HCT116 (cell line): Measurements from ENCODE around the gene SIRPD. TPM values are rescaled to one million over a fixed set of nuclear protein-coding genes. Genes with fewer than 3 reads are reported as not detected.

Source experiments
- ATAC-seq: fragments of 200-7000 bp; cut with Tn5 transposase; 2 replicates; pipeline ENCODE4 v1.9.1; 2020; ENCODE audit warnings: mild to moderate bottlenecking, moderate library complexity
- BruUV-seq: library from RNA; stranded (reverse); fragments of 400-500 nt; replicated peaks from 2 replicates; lab custom pipeline; 2021; lab: Mats Ljungman, UMichigan
- CTCF ChIA-PET: fragments of 300-600 bp; sonication (Branson Sonifier 250); formaldehyde crosslinking; loops from one replicate; lab custom pipeline; 2021; ENCODE audit warnings: antibody characterized with exemption; lab: Charles Lee
- POLR2A ChIA-PET: fragments of 300-600, 350-600 bp; sonication (Branson Sonifier 250); formaldehyde crosslinking; loops from one replicate; lab custom pipeline; 2021; ENCODE audit warnings: antibody characterized with exemption; lab: Charles Lee
- RAD21 ChIA-PET, 2 experiments: fragments of 300-600 bp; sonication (Branson Sonifier 250); formaldehyde crosslinking; loops; one replicate each; lab custom pipeline; 2023; ENCODE audit warnings: low total read pairs in 2 of 2; ENCODE audit not compliant: uncharacterized antibody in 2 of 2, unreplicated experiment in 2 of 2, low non-redundant PET in 1 of 2; lab: Charles Lee
- DNase-seq: peaks from one replicate; pipeline ENCODE4 v3.0.0-alpha.2; 2010; ENCODE audit warnings: low read depth, low spot score
- H2AFZ ChIP-seq: fragments of 200-600 bp; shearing (Covaris generic), sonication (generic); 2 replicates; pipeline ENCODE4 v1.6.1; 2017; ENCODE audit warnings: low read depth, mixed run types, mixed read lengths, antibody characterized with exemption, low read length; ENCODE audit not compliant: poor library complexity, severe bottlenecking
- H3K27ac ChIP-seq: 2 replicates; pipeline ENCODE4 v1.5.1; 2012; ENCODE audit warnings: low read depth, low read length
- H3K27me3 ChIP-seq: fragments of 200-600 bp; sonication (generic); 2 replicates; pipeline ENCODE4 v1.6.1; 2016; ENCODE audit warnings: mixed run types, low read length, mixed read lengths; ENCODE audit not compliant: insufficient read depth
- H3K36me3 ChIP-seq, 2 experiments: fragments of 200-500 bp in 1 of 2; fragments of 200-600 bp in 1 of 2; sonication (Bioruptor generic) in 1 of 2; sonication (generic) in 1 of 2; 2 replicates each; pipeline versions ENCODE4 v1.5.1 to v1.6.1; 2014 to 2016; ENCODE audit warnings: low read length in 2 of 2, inconsistent platforms in 1 of 2, mixed read lengths in 1 of 2, mixed run types in 1 of 2; ENCODE audit not compliant: insufficient read depth in 2 of 2, control insufficient read depth in 1 of 2
- H3K4me1 ChIP-seq, 2 experiments: fragments of 200-600 bp in 1 of 2; sonication (generic) in 1 of 2; 2 replicates each; pipeline versions ENCODE4 v1.5.1 to v1.6.1; 2012 to 2017; ENCODE audit warnings: low read length in 2 of 2, inconsistent platforms in 1 of 2, mild to moderate bottlenecking in 1 of 2, mixed read lengths in 1 of 2, mixed run types in 1 of 2, moderate library complexity in 1 of 2; ENCODE audit not compliant: insufficient read depth in 2 of 2, control insufficient read depth in 1 of 2
- H3K4me2 ChIP-seq: fragments of 200-600 bp; sonication (generic); 2 replicates; pipeline ENCODE4 v1.6.1; 2017; ENCODE audit warnings: mixed run types, low read length, mixed read lengths
- H3K4me3 ChIP-seq, 2 experiments: fragments of 200-600 bp in 1 of 2; sonication (generic) in 1 of 2; replicated peaks in 1 of 2; 2 replicates each; pipeline ENCODE4 v1.5.1; 2011 to 2016; ENCODE audit warnings: low read length in 2 of 2, control low read depth in 1 of 2, low read depth in 1 of 2, mild to moderate bottlenecking in 1 of 2, mixed read lengths in 1 of 2, mixed run types in 1 of 2
- H3K79me2 ChIP-seq: fragments of 200-600 bp; sonication (generic); 2 replicates; pipeline ENCODE4 v1.6.1; 2017; ENCODE audit warnings: mild to moderate bottlenecking, mixed run types, low read length, moderate library complexity, mixed read lengths; ENCODE audit not compliant: insufficient read depth
- H3K9ac ChIP-seq: fragments of 200-600 bp; sonication (generic); 2 replicates; pipeline ENCODE4 v1.6.1; 2016; ENCODE audit warnings: low read length, mixed read lengths
- H3K9me2 ChIP-seq: fragments of 200-600 bp; sonication (generic), shearing (Covaris generic); 2 replicates; pipeline ENCODE4 v1.6.1; 2017; ENCODE audit warnings: mixed run types, mild to moderate bottlenecking, moderate library complexity; ENCODE audit not compliant: insufficient read depth
- H3K9me3 ChIP-seq, 2 experiments: fragments of 200-500 bp in 1 of 2; fragments of 200-600 bp in 1 of 2; sonication (Bioruptor generic) in 1 of 2; sonication (generic) in 1 of 2; 2 replicates each; pipeline ENCODE4 v1.6.1; 2014 to 2017; ENCODE audit warnings: low read length in 2 of 2, mixed read lengths in 2 of 2, inconsistent platforms in 1 of 2, low read depth in 1 of 2, mild to moderate bottlenecking in 1 of 2, mixed run types in 1 of 2, moderate library complexity in 1 of 2; ENCODE audit not compliant: control insufficient read depth in 1 of 2, insufficient read depth in 1 of 2
- H4K20me1 ChIP-seq: fragments of 200-600 bp; sonication (generic), shearing (Covaris generic); 2 replicates; pipeline ENCODE4 v1.6.1; 2017; ENCODE audit warnings: mixed run types, mild to moderate bottlenecking, moderate library complexity; ENCODE audit not compliant: insufficient read depth
- CBX3 ChIP-seq: IDR thresholded peaks from 2 replicates; pipeline ENCODE4 v1.6.1; 2012; ENCODE audit warnings: low read depth
- CEBPB ChIP-seq: IDR thresholded peaks from 2 replicates; pipeline ENCODE4 v1.6.1; 2012; ENCODE audit warnings: low read depth
- EGR1 ChIP-seq: IDR thresholded peaks from 2 replicates; pipeline ENCODE4 v1.6.1; 2012; ENCODE audit warnings: low read depth
- ELF1 ChIP-seq: IDR thresholded peaks from 2 replicates; pipeline ENCODE4 v1.6.1; 2012; ENCODE audit warnings: low read depth, borderline replicate concordance
- EZH2 ChIP-seq: fragments of 200-600 bp; sonication (generic); IDR thresholded peaks from 2 replicates; pipeline ENCODE4 v1.6.1; 2017; ENCODE audit warnings: antibody characterized with exemption, mixed run types
- EZH2phosphoT487 ChIP-seq: fragments of 200-600 bp; IDR thresholded peaks from 2 replicates; pipeline ENCODE4 v1.6.1; 2018; ENCODE audit warnings: antibody characterized with exemption, borderline replicate concordance
- FOSL1 ChIP-seq: IDR thresholded peaks from 2 replicates; pipeline ENCODE4 v1.6.1; 2012; ENCODE audit warnings: low read depth
- POLR2A ChIP-seq: IDR thresholded peaks from 2 replicates; pipeline ENCODE4 v1.7.0; 2011; ENCODE audit warnings: borderline replicate concordance; ENCODE audit not compliant: insufficient read depth, insufficient read length; ENCODE audit errors: extremely low read depth
- RAD21 ChIP-seq: IDR thresholded peaks from 2 replicates; pipeline ENCODE4 v1.6.1; 2012; ENCODE audit warnings: low read depth, mild to moderate bottlenecking
- REST ChIP-seq: IDR thresholded peaks from 2 replicates; pipeline ENCODE4 v1.6.1; 2012; ENCODE audit warnings: low read depth
- SP1 ChIP-seq: IDR thresholded peaks from 2 replicates; pipeline ENCODE4 v1.6.1; 2012; ENCODE audit warnings: low read depth
- SRF ChIP-seq: IDR thresholded peaks from 2 replicates; pipeline ENCODE4 v1.6.1; 2012; ENCODE audit warnings: low read depth
- YY1 ChIP-seq: IDR thresholded peaks from 2 replicates; pipeline ENCODE4 v1.6.1; 2011; ENCODE audit warnings: low read length, low read depth, moderate library complexity, mild to moderate bottlenecking; ENCODE audit not compliant: insufficient replicate concordance; ENCODE audit errors: extremely low read depth
- ZNF274 ChIP-seq: fragments of 200-500 bp; sonication (Bioruptor generic); IDR thresholded peaks from 2 replicates; pipeline ENCODE4 v1.6.1; 2014; ENCODE audit warnings: mild to moderate bottlenecking, low read depth, low read length, inconsistent platforms
- intact Hi-C: fragments of 100-400 bp; cut with micrococcal nuclease; formaldehyde crosslinking; loops from 2 replicates; pipeline ENCODE4 v1.10.0; 2022
- total RNA-seq: library from RNA; stranded (reverse); gene quantifications from one replicate; pipeline ENCODE4 v1.2.1, GENCODE V29; 2021; ENCODE audit not compliant: unreplicated experiment
- TF ChIP-seq, protein P1 (sequence below), 3 experiments: fragments of 200-600 bp in 1 of 3; sonication (generic) in 1 of 3; IDR thresholded peaks in 2 of 3; conservative IDR thresholded peaks in 1 of 3; 2 replicates each; pipeline ENCODE4 v1.5.1; 2012 to 2017; ENCODE audit warnings: low read depth in 2 of 3, low read length in 2 of 3, antibody characterized with exemption in 1 of 3, borderline replicate concordance in 1 of 3, control low read depth in 1 of 3, mild to moderate bottlenecking in 1 of 3, mixed read lengths in 1 of 3, mixed run types in 1 of 3, moderate library complexity in 1 of 3; ENCODE audit not compliant: insufficient read depth in 1 of 3
- TF ChIP-seq, protein P2 (sequence below): IDR thresholded peaks from 2 replicates; pipeline ENCODE4 v1.6.1; 2011; ENCODE audit warnings: mild to moderate bottlenecking, low read length, moderate library complexity; ENCODE audit not compliant: insufficient replicate concordance; ENCODE audit errors: extremely low read depth
- TF ChIP-seq, protein P3 (sequence below): IDR thresholded peaks from 2 replicates; pipeline ENCODE4 v1.6.1; 2012
- TF ChIP-seq, protein P4 (sequence below): IDR thresholded peaks from 2 replicates; pipeline ENCODE4 v1.6.1; 2012

Gene SIRPD
- total RNA-seq, 1 experiment from 2014 or later: not detected

GRCh38 chr20:1563598-1563997 lies 6.1 kb upstream of the SIRPD start (continued):
- no peak for TF ChIP-seq REST
- TF ChIP-seq, protein P1, sequence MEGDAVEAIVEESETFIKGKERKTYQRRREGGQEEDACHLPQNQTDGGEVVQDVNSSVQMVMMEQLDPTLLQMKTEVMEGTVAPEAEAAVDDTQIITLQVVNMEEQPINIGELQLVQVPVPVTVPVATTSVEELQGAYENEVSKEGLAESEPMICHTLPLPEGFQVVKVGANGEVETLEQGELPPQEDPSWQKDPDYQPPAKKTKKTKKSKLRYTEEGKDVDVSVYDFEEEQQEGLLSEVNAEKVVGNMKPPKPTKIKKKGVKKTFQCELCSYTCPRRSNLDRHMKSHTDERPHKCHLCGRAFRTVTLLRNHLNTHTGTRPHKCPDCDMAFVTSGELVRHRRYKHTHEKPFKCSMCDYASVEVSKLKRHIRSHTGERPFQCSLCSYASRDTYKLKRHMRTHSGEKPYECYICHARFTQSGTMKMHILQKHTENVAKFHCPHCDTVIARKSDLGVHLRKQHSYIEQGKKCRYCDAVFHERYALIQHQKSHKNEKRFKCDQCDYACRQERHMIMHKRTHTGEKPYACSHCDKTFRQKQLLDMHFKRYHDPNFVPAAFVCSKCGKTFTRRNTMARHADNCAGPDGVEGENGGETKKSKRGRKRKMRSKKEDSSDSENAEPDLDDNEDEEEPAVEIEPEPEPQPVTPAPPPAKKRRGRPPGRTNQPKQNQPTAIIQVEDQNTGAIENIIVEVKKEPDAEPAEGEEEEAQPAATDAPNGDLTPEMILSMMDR (IDR thresholded peaks at IDR 0.05 in 2 of 3, conservative IDR thresholded peaks at IDR 0.05 in 1 of 3; ENCODE audit: borderline replicate concordance in 1 of 3, insufficient read depth in 1 of 3, low read depth in 2 of 3, low read length in 2 of 3): no peak

GRCh38 chr20:1562622-1563021 lies 5.1 kb upstream of the SIRPD start:
- no peak for ATAC-seq
- Histone ChIP-seq H3K9me2 (no peaks in the 10 kb centered on the region), H3K9ac (no peak overlapping the region), H3K4me2 (no peak overlapping the region), H3K4me1 (peaks cover 0 to 14% of the 10 kb centered on the region in 2 experiments; a peak in 2 of 4 replicates), H4K20me1 (no peaks in the 10 kb centered on the region), H3K9me3 (no peaks in the 10 kb centered on the region), H3K27me3 (no peaks in the 10 kb centered on the region), H3K36me3 (no peaks in the 10 kb centered on the region), H2AFZ (no peak overlapping the region), H3K79me2 (no peaks in the 10 kb centered on the region), H3K4me3 (no peak overlapping the region), H3K27ac (no peak overlapping the region)
- ChIA-PET RAD21 (no interaction called here), POLR2A (no interaction called here), CTCF (interaction anchor here (0.7 kb wide), 1 partner anchor 119 kb away, joined by 4 read pairs; no protein-coding TSS in a partner anchor)
- intact Hi-C loops: no loop called here
- BruUV-seq: no TSS peak
- DNase-seq: no peak
- no peak for TF ChIP-seq FOSL1
- no peak for TF ChIP-seq POLR2A
- TF ChIP-seq ELF1: no peak
- no peak for TF ChIP-seq EZH2phosphoT487
- TF ChIP-seq, protein P2, sequence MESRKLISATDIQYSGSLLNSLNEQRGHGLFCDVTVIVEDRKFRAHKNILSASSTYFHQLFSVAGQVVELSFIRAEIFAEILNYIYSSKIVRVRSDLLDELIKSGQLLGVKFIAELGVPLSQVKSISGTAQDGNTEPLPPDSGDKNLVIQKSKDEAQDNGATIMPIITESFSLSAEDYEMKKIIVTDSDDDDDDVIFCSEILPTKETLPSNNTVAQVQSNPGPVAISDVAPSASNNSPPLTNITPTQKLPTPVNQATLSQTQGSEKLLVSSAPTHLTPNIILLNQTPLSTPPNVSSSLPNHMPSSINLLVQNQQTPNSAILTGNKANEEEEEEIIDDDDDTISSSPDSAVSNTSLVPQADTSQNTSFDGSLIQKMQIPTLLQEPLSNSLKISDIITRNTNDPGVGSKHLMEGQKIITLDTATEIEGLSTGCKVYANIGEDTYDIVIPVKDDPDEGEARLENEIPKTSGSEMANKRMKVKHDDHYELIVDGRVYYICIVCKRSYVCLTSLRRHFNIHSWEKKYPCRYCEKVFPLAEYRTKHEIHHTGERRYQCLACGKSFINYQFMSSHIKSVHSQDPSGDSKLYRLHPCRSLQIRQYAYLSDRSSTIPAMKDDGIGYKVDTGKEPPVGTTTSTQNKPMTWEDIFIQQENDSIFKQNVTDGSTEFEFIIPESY: no peak
- no peak for TF ChIP-seq SP1
- TF ChIP-seq, protein P3, sequence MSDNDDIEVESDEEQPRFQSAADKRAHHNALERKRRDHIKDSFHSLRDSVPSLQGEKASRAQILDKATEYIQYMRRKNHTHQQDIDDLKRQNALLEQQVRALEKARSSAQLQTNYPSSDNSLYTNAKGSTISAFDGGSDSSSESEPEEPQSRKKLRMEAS: no peak
- TF ChIP-seq RAD21: no peak
- no peak for TF ChIP-seq SRF
- TF ChIP-seq CBX3: no peak
- TF ChIP-seq, protein P4, sequence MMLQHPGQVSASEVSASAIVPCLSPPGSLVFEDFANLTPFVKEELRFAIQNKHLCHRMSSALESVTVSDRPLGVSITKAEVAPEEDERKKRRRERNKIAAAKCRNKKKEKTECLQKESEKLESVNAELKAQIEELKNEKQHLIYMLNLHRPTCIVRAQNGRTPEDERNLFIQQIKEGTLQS: no peak
- no peak for TF ChIP-seq ZNF274
- no peak for TF ChIP-seq YY1
- TF ChIP-seq EGR1: no peak
- TF ChIP-seq CEBPB: no peak
- TF ChIP-seq EZH2: no peak
